Right lobe of liver (tissue), 6 donors: ENCODE measurements around the gene TRAK1. TPM values are rescaled to one million over a fixed set of nuclear protein-coding genes. Genes with fewer than 3 reads are reported as not detected.
A peak's percentile ranks its signal among the peaks of the same experiment; 100 is the strongest.

Experiments used
- ATAC-seq, 4 donors: fragments of 200-7000 bp; cut with Tn5 transposase; one replicate each; pipeline ENCODE4 v1.9.1; 2020; ENCODE audit warnings: mild to moderate bottlenecking in 4 of 4, moderate library complexity in 4 of 4
- DNase-seq, 3 donors: peaks; one replicate each; pipeline ENCODE4 v3.0.0-alpha.2; 2020
- H3K27ac ChIP-seq, 3 donors: fragments of 200-600 bp; one replicate each; pipeline ENCODE4 v1.8.0; 2022
- H3K27me3 ChIP-seq, 2 donors: fragments of 200-600 bp; one replicate each; pipeline ENCODE4 v1.8.0; 2022
- H3K36me3 ChIP-seq, 4 donors: fragments of 200-600 bp; sonication (generic) in 1 of 4; one replicate each; pipeline versions ENCODE4 v1.5.1 to v1.8.0; 2017 to 2022; ENCODE audit warnings: control low read depth in 1 of 4
- H3K4me1 ChIP-seq, 4 donors: fragments of 200-600 bp; sonication (generic) in 1 of 4; one replicate each; pipeline versions ENCODE4 v1.5.1 to v1.8.0; 2017 to 2022; ENCODE audit warnings: control low read depth in 1 of 4
- H3K4me3 ChIP-seq, 3 donors: fragments of 200-600 bp; one replicate each; pipeline ENCODE4 v1.8.0; 2022
- H3K9me3 ChIP-seq, 4 donors: fragments of 200-600 bp; sonication (generic) in 1 of 4; one replicate each; pipeline versions ENCODE4 v1.5.1 to v1.8.0; 2017 to 2022; ENCODE audit warnings: control low read depth in 1 of 4
- POLR2A ChIP-seq: fragments of 450-650 bp; IDR thresholded peaks from one replicate; pipeline ENCODE4 v1.6.1; 2017; ENCODE audit warnings: antibody characterized with exemption, mild to moderate bottlenecking
- WGBS: methylation state at CpG from one replicate; pipeline ENCODE4 v1.1.6; 2018; ENCODE audit warnings: low coverage, low lambda C conversion rate; ENCODE audit not compliant: insufficient coverage; ENCODE audit errors: missing lambda C conversion rate; 5-methylcytosine and 5-hydroxymethylcytosine counted together
- intact Hi-C, 2 donors: fragments of 100-400 bp; cut with DNase I; formaldehyde crosslinking; loops; one replicate each; pipeline versions ENCODE4 v1.11.2 to v1.14.1; 2022
- total RNA-seq, 6 experiments: library from RNA; depleted of rRNA in 2 of 6; stranded (reverse); fragments of >200 nt in 2 of 6; fragmentation: NEBNext Ultra II Directional in 3 of 6; extraction: Animal tissue kit (Norgen Biotek cat#: 25700) in 3 of 6; gene quantifications; one replicate each; pipeline versions ENCODE4 v1.1.0 to v1.2.4, GENCODE V29; 2016 to 2023
- TF ChIP-seq, protein P1 (sequence below), 4 donors: fragments of 200-600 bp in 3 of 4; fragments of 450-650 bp in 1 of 4; IDR thresholded peaks; one replicate each; pipeline versions ENCODE4 v1.5.1 to v1.8.0; 2016 to 2022; ENCODE audit warnings: antibody characterized with exemption in 4 of 4, mild to moderate bottlenecking in 2 of 4
- donor health status: DM: no; HTN: yes; CAD: no.
- donor health status: DM: no; HTN: no; CAD: no.
- donor health status: DM: no; HTN: no; CAD: no.
- donor health status: DM: no; HTN: yes; CAD: no.
- donor health status: DM: no; HTN: yes; CAD: no.

TRAK1 gene
- total RNA-seq, 6 experiments from 2014 or later = 9.5 to 16.4 (median 12.2) TPM

DNA sequence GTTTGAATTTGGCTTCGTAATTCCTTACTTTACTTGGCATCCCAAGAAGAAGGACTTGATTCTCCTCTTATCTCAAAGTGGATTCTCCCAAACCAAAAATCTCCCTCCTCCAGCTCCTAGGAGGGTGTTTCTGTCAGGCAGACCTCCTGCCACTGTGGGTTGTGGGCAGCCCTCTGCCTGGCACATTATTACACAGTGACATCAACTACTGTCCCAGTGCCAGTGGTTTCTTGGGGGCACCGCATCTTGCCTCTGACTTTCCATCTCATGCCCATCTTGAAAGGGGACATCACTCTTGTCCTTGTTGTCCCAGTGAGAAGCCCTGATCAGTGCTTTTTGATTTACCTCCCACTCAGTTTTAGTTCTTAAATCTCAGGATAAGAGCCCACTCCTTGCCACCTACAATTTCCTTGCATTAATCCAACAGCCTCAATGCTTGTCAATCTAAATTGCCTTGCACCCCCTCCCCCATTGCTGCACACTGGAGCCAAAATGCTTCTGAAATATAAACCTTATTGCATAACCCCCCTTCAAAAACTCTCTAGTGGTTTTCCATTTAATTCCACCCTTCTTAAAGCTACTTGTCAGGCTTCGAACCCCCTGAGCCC lies 81.0 kb downstream of the TRAK1 start:
- TF ChIP-seq, protein P1, sequence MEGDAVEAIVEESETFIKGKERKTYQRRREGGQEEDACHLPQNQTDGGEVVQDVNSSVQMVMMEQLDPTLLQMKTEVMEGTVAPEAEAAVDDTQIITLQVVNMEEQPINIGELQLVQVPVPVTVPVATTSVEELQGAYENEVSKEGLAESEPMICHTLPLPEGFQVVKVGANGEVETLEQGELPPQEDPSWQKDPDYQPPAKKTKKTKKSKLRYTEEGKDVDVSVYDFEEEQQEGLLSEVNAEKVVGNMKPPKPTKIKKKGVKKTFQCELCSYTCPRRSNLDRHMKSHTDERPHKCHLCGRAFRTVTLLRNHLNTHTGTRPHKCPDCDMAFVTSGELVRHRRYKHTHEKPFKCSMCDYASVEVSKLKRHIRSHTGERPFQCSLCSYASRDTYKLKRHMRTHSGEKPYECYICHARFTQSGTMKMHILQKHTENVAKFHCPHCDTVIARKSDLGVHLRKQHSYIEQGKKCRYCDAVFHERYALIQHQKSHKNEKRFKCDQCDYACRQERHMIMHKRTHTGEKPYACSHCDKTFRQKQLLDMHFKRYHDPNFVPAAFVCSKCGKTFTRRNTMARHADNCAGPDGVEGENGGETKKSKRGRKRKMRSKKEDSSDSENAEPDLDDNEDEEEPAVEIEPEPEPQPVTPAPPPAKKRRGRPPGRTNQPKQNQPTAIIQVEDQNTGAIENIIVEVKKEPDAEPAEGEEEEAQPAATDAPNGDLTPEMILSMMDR (IDR thresholded peaks at IDR 0.05) = no peak
- no peak for TF ChIP-seq POLR2A
- Histone ChIP-seq H3K4me1 (no peaks in the 10 kb centered on the region), H3K36me3 (no peaks in the 10 kb centered on the region), H3K4me3 (no peak overlapping the region), H3K27me3 (no peaks in the 10 kb centered on the region), H3K27ac (no peak overlapping the region), H3K9me3 (no peaks in the 10 kb centered on the region)
- no peak for DNase-seq
- WGBS = 96% methylated on average over 3 of the region's 3 CpGs
- intact Hi-C loops = no loop called here
- peak in 1 of 4 donors; percentile 76 for ATAC-seq

DNA sequence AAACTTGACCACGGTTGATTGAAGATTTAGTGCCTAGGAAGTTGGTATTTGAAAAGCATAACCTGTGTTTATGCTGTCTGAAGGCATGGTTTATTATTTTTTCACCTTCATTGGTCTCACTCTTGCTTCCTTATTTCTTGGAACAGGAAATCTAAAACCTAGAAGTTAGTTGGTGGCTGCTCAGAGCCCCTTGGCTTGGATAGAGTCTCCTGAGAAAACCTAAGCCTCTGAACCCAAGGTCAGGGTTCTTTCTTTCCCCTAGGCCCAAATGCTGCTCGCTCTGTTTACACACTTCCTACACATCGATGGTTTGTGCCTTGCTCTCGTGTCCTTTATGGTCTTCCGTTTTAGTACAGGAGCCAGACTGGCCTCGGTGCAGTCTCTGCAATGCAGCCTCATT lies 82.2 kb downstream of the TRAK1 start:
- H3K4me3 ChIP-seq = no peak overlapping the region
- ATAC-seq (no peak), DNase-seq (no peak)
- H3K27ac ChIP-seq = no peak overlapping the region
- no peaks in the 10 kb centered on the region for H3K4me1 ChIP-seq
- no peaks in the 10 kb centered on the region for H3K9me3 ChIP-seq
- intact Hi-C loops = no loop called here
- TF ChIP-seq, protein P1 (IDR thresholded peaks at IDR 0.05) = no peak
- no peak for TF ChIP-seq POLR2A
- no peaks in the 10 kb centered on the region for H3K36me3 ChIP-seq
- 61% methylated on average over 6 of the region's 6 CpGs for WGBS
- H3K27me3 ChIP-seq = no peaks in the 10 kb centered on the region

DNA sequence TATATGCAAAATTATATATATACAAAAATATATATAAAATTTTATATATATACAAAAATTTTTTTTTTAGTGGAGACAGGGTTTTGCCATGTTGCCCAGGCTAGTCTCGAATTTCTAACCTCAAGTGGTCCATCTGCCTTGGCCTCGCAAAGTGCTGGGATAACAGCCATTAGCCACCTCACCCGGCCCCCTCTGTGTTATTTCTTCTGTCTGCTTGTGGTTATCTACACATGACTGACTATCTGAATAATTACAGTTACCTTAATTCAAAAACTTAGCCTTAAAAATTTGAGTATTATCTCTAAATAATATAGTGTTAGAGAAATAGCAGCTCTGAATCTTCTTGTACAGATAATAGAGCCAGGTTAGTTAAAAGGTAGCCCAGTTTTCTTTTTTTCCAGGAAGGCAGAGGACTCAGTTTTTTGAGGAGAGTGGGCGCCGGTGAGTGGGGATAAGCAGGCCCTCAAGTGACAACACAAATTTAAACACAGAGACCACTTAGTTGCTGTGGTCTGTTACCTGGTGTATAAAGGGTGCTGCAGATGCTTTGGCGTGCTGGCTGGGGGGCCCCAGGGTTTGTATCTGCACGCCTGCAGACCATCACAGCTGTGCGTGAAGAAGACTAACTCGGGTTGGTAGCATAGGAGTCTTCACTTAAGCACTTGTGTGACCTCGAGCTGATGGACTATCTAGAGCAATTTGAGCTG lies 83.7 kb downstream of the TRAK1 start:
- Histone ChIP-seq H3K9me3 (no peaks in the 10 kb centered on the region), H3K27me3 (no peaks in the 10 kb centered on the region), H3K4me1 (peaks cover 0 to 14% (median 6%) of the 10 kb centered on the region in 4 donors), H3K4me3 (no peak overlapping the region), H3K27ac (no peak overlapping the region), H3K36me3 (no peaks in the 10 kb centered on the region)
- ATAC-seq = no peak
- TF ChIP-seq, protein P1 (IDR thresholded peaks at IDR 0.05) = no peak
- TF ChIP-seq POLR2A = no peak
- no peak for DNase-seq
- 92% methylated on average over 6 of the region's 10 CpGs for WGBS
- intact Hi-C loops = no loop called here

DNA sequence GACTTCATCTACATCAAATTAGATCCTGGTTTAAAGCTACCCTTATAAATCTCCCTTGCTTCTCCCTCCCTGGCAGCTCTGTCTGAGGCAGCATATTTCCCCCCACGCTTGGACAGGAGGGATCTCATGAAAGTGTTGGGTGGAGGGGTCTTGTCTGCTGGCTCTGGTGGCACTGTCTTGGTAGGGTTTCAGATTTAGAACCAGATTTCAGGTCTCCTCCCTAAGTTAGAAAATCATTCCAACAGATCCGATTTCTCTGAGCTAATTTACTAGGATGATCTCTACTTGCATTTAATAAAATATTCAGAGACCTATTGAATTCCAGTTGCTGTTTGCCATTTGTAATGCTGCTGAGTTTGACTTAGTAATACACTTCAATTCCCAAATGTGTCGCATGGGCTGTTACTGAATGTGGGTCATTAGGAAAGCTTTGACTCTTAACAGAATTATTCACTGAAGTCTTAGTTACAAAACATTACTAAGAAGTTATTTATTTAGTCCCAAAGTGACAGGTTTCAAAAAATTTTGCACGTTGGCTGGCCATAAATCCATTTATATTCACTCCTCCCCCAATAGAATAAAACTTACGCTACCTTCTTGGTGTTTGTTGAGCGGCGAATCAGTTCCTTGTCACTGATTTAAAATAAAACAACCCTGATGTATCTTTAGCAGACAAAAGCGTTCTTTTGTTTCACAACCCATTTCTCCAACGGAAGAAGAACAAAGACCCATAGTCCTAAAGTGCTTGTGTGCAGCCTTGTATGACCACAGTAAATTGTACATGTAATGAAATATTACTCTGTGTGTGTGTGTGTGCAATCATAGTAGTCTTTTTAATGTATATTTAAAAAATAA lies 84.5 kb downstream of the TRAK1 start:
- H3K27me3 ChIP-seq = no peaks in the 10 kb centered on the region
- intact Hi-C loops = no loop called here
- H3K4me1 ChIP-seq = peaks cover 0 to 16% (median 6%) of the 10 kb centered on the region in 4 donors
- ATAC-seq (no peak), DNase-seq (no peak)
- no peaks in the 10 kb centered on the region for H3K9me3 ChIP-seq
- H3K36me3 ChIP-seq = no peaks in the 10 kb centered on the region
- H3K4me3 ChIP-seq = no peak overlapping the region
- H3K27ac ChIP-seq = no peak overlapping the region
- TF ChIP-seq, protein P1 (IDR thresholded peaks at IDR 0.05) = no peak
- TF ChIP-seq POLR2A = no peak
- 82% methylated on average over 9 of the region's 9 CpGs for WGBS
